ENCODE measurements around the gene TSHZ2.

DNA sequence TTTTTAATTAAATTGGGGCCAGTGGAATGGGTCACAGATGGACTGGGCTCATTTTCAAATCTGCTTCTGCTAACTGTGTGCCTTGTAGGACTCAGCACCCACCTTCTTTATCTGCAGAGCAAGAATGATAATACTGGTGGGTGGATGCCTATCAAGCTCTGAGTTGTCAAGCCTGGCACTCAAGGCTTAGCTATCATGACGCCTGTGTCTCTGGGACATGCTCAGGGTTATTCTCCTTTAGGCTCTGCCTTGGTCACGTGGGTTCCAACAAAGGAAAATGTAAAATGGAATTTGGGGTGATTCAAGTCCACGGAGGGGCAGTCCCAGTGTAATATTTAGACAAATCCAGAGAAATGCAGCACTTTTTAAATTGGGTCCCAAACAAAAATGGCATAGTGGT is 202.3 kb downstream of the TSHZ2 start:
- TF ChIP-seq BHLHE40 (IDR thresholded peaks at IDR 0.05; ENCODE audit: borderline replicate concordance) (no peak), SP1 (IDR thresholded peaks at IDR 0.05) (no peak), ARNT (IDR thresholded peaks at IDR 0.05) (no peak), HDGF (IDR thresholded peaks at IDR 0.05; ENCODE audit: borderline replicate concordance) (no peak), L3MBTL2 (conservative IDR thresholded peaks at IDR 0.05) (no peak), TARDBP (IDR thresholded peaks at IDR 0.05) (no peak), CTBP1 (IDR thresholded peaks at IDR 0.05; ENCODE audit: borderline replicate concordance) (no peak)

Measured in HEK293T (cell line).